Cardiac muscle cell (in vitro differentiated cells and primary cell): ENCODE measurements around the gene CDH4. TPM values are rescaled to one million over a fixed set of nuclear protein-coding genes. Genes with fewer than 3 reads are reported as not detected.

Source experiments
- DNase-seq, 2 donors: peaks; one replicate each; pipeline versions ENCODE4 v3.0.0 to v3.0.0-alpha.2; 2010 to 2017; ENCODE audit warnings: low read depth in 1 of 2, low spot score in 1 of 2
- H3K27ac ChIP-seq: fragments of 200-600 bp; sonication (generic); 2 replicates; pipeline ENCODE4 v1.5.1; 2016
- H3K27me3 ChIP-seq: fragments of 200-600 bp; sonication (generic); 2 replicates; pipeline ENCODE4 v1.6.0; 2016; ENCODE audit warnings: control low read depth
- H3K36me3 ChIP-seq: fragments of 200-600 bp; sonication (generic); 2 replicates; pipeline ENCODE4 v1.5.1; 2016; ENCODE audit warnings: control low read depth
- H3K4me1 ChIP-seq: fragments of 200-600 bp; sonication (generic); 2 replicates; pipeline ENCODE4 v1.8.1; 2017; ENCODE audit warnings: low read depth, mild to moderate bottlenecking, mixed run types
- H3K4me3 ChIP-seq: fragments of 200-600 bp; sonication (generic); 2 replicates; pipeline ENCODE4 v1.5.1; 2016; ENCODE audit warnings: mild to moderate bottlenecking
- H3K9me3 ChIP-seq: fragments of 200-600 bp; sonication (generic); 2 replicates; pipeline ENCODE4 v1.5.1; 2017; ENCODE audit warnings: low read depth, mild to moderate bottlenecking, control low read depth
- CTCF ChIP-seq: IDR thresholded peaks from 2 replicates; pipeline ENCODE4 v1.5.1; 2012; ENCODE audit warnings: low read depth, mild to moderate bottlenecking, low read length
- polyA plus RNA-seq: library from polyadenylated mRNA; unstranded; fragments of >200 nt; fragmentation: Nextera tagmentation; extraction: Ambion mirVana; gene quantifications from 2 replicates; pipeline ENCODE4 v1.2.1, GENCODE V29; 2016
- total RNA-seq: library from RNA; depleted of rRNA; stranded (reverse); fragments of >200 nt; gene quantifications from 2 replicates; pipeline ENCODE4 v1.2.3, GENCODE V29; 2016

The CDH4 gene
- total and polyA plus RNA-seq, 2 experiments from 2014 or later, result 0.43 to 0.80 TPM

DNA sequence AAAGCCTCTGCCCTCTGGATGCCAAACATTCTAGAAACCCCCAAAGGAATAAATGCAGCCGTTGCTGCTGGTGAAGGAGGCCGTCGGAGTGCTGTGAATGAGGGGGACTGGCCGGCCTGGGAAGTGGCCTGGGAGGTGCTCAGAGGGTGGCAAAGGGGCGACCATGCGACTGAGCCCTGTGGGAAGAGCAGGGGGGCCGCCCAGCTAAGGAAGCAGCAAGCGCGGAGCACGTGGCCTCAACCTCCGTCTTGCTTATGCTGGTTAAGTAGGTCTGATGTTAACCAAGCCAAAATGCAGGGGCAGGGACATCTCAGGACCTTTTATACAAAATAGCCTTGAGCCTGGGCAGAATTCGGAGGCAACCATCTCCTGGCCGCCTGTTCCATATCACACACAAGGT, 432.1 kb downstream of the CDH4 start:
- Histone ChIP-seq H3K4me3 (no peak overlapping the region), H3K36me3 (no peaks in the 10 kb centered on the region), H3K9me3 (no peaks in the 10 kb centered on the region), H3K27me3 (peaks cover 23% of the 10 kb centered on the region), H3K27ac (no peak overlapping the region), H3K4me1 (no peaks in the 10 kb centered on the region)
- no peak for DNase-seq
- no peak for TF ChIP-seq CTCF

GRCh38 chr20:61684583-61685235, 432.6 kb downstream of the CDH4 start:
- H3K4me3 ChIP-seq, result no peak overlapping the region

GRCh38 chr20:61685462-61685861, 433.4 kb downstream of the CDH4 start:
- Histone ChIP-seq H3K27me3 (peaks cover 23% of the 10 kb centered on the region), H3K4me1 (no peaks in the 10 kb centered on the region), H3K36me3 (no peaks in the 10 kb centered on the region), H3K27ac (no peak overlapping the region), H3K9me3 (no peaks in the 10 kb centered on the region), H3K4me3 (no peak overlapping the region)
- TF ChIP-seq CTCF, result no peak
- no peak for DNase-seq

More at GRCh38 chr20:61684583-61685235, 432.6 kb downstream of the CDH4 start:
- peaks cover 23% of the 10 kb centered on the region for H3K27me3 ChIP-seq
- H3K9me3 ChIP-seq, result no peaks in the 10 kb centered on the region
- no peaks in the 10 kb centered on the region for H3K4me1 ChIP-seq
- no peaks in the 10 kb centered on the region for H3K36me3 ChIP-seq
- no peak for DNase-seq
- H3K27ac ChIP-seq, result no peak overlapping the region
- no peak for TF ChIP-seq CTCF

- Histone ChIP-seq H3K4me1 (no peaks in the 10 kb centered on the region), H3K9me3 (no peaks in the 10 kb centered on the region), H3K27me3 (peaks cover 22% of the 10 kb centered on the region), H3K4me3 (no peak overlapping the region), H3K36me3 (no peaks in the 10 kb centered on the region), H3K27ac (no peak overlapping the region)
- no peak for DNase-seq
- no peak for TF ChIP-seq CTCF
Observed at GRCh38 chr20:61686051-61686936, 434.2 kb downstream of the CDH4 start.

DNA sequence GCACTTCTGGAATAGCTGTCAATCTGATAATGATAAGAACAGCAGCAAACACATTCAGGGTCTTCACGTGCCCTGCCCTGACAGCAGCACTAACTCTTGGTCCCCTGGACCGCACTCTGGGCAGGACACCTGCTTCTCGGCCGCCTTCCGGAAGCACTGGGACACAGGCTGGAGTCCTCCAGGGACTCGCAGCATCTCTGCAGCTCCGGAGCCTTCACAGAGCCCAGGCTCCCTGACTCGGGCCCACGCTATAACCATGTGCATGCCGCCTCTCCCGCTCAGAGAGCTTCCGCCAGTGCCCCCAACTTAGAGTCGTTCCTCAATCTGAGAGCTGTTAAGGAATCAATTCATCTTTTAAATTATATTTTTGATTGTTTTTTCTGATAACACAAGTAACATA, 436.4 kb downstream of the CDH4 start:
- no peak for TF ChIP-seq CTCF
- H3K4me3 ChIP-seq, result no peak overlapping the region
- no peaks in the 10 kb centered on the region for H3K9me3 ChIP-seq
- DNase-seq, result no peak
- no peak overlapping the region for H3K27ac ChIP-seq
- no peaks in the 10 kb centered on the region for H3K36me3 ChIP-seq
- H3K27me3 ChIP-seq, result peaks cover 14% of the 10 kb centered on the region
- no peaks in the 10 kb centered on the region for H3K4me1 ChIP-seq
